ENCODE data around the gene PTPN22. TPM values are rescaled to one million over a fixed set of nuclear protein-coding genes. Genes with fewer than 3 reads are reported as not detected.
A peak's percentile ranks its signal among the peaks of the same experiment; 100 is the strongest.

The PTPN22 gene
- total and polyA plus RNA-seq, 9 of the 15 experiments (the other 6 are each of a cell fraction or from before 2014, with no cell fraction given): 0.45 to 4.6 (median 1.1) TPM

GRCh38 chr1:113804421-113805255, 66.9 kb downstream of the PTPN22 start (continued):
- TF ChIP-seq EGR1 (conservative IDR thresholded peaks at IDR 0.05): no peak

- Histone ChIP-seq H3K4me3 (no peak overlapping the region), H3K9ac (ENCODE audit: insufficient read depth in 1 of 2, low read depth in 2 of 2, low read length in 2 of 2) (no peak overlapping the region), H3K79me2 (ENCODE audit: control insufficient read depth, insufficient read depth, low read length) (peaks cover 100% of the 10 kb centered on the region), H3K27ac (ENCODE audit: extremely low read depth, low read depth, low read length) (no peak overlapping the region), H3K4me2 (ENCODE audit: insufficient read depth, low read length) (no peak overlapping the region), H3K9me1 (ENCODE audit: control insufficient read depth, insufficient read depth, low read length) (peaks cover 5% of the 10 kb centered on the region), H3K27me3 (ENCODE audit: control insufficient read depth in 2 of 2, insufficient read depth in 2 of 2, low read length in 2 of 2) (no peaks in the 10 kb centered on the region), H3K9me3 (replicated peaks; ENCODE audit: control insufficient read depth, insufficient read depth, low read depth, low read length) (no peaks in the 10 kb centered on the region), H2AFZ (ENCODE audit: low read depth, low read length) (no peak overlapping the region), H3K36me3 (ENCODE audit: control insufficient read depth, insufficient read depth, low read length) (peaks cover 20% of the 10 kb centered on the region), H4K20me1 (replicated peaks; ENCODE audit: control insufficient read depth, insufficient read depth, low read length) (peaks cover 11% of the 10 kb centered on the region), H3K4me1 (replicated peaks in 1 of 2; ENCODE audit: control insufficient read depth in 2 of 2, insufficient read depth in 2 of 2, low read length in 2 of 2) (peaks cover 21 to 31% of the 10 kb centered on the region in 2 experiments)
- ChIA-PET CTCF (ENCODE audit: low intra/inter-chr PET ratio) (no interaction called here), POLR2A (interaction anchor here (1.5 to 1.8 kb wide), 4 partner anchors 10 to 11 kb away, joined by 4 to 8 read pairs (median 6); partner anchors contain the start of gene RSBN1)
- 41% methylated on average over 3 of the region's 3 CpGs for WGBS (ENCODE audit: insufficient coverage, low coverage, missing lambda C conversion rate)
- ATAC-seq (peak; percentile 20; the same call in 2 of the 3 replicates), DNase-seq (ENCODE audit: extremely low read depth in 1 of 4, low spot score in 3 of 4) (peak in 1 of 4 experiments; percentile 64), FAIRE-seq (no peak)
- intact Hi-C loops (cut with micrococcal nuclease) (no loop called here), in situ Hi-C loops (cut with MboI) (no loop called here)
- no TSS peak for BruUV-seq (replicated peaks)
- TF ChIP-seq ARNT (IDR thresholded peaks at IDR 0.05) (peak in 1 of 2 experiments; percentile 64; a peak in 1 of 4 replicates), TAL1 (IDR thresholded peaks at IDR 0.05) (peak; percentile 8; the same call in 1 of the 2 replicates), TEAD4 (IDR thresholded peaks at IDR 0.05; ENCODE audit: low read length) (peak; percentile 62), TEAD4 (CRISPR knock-in tag; IDR thresholded peaks at IDR 0.05; ENCODE audit: borderline replicate concordance) (no peak), BRF1 (IDR thresholded peaks at IDR 0.05; ENCODE audit: borderline replicate concordance, extremely low read depth, insufficient read length) (no peak), KDM4B (IDR thresholded peaks at IDR 0.05; ENCODE audit: borderline replicate concordance in 2 of 2, low read depth in 1 of 2) (no peak), TCF7 (IDR thresholded peaks at IDR 0.05; ENCODE audit: borderline replicate concordance) (no peak), SRSF1 (IDR thresholded peaks at IDR 0.05; ENCODE audit: low read depth, low read length) (no peak), KLF1 (tag; IDR thresholded peaks at IDR 0.05) (no peak), TCF3 (CRISPR knock-in tag; IDR thresholded peaks at IDR 0.05) (peak; percentile 26; the same call in 1 of the 2 replicates), RCOR1 (IDR thresholded peaks at IDR 0.05; ENCODE audit: borderline replicate concordance in 1 of 2, low read depth in 2 of 2, low read length in 2 of 2) (peak in 1 of 2 experiments; percentile 10; a peak in 1 of 4 replicates), SRSF7 (optimal IDR thresholded peaks at IDR 0.05; ENCODE audit: low read depth, low read length) (no peak), ZEB2 (IDR thresholded peaks at IDR 0.05) (peak; percentile 13; the same call in 1 of the 2 replicates), CTBP1 (IDR thresholded peaks at IDR 0.05; ENCODE audit: borderline replicate concordance) (no peak), MTA1 (IDR thresholded peaks at IDR 0.05; ENCODE audit: borderline replicate concordance) (no peak), JUND (IDR thresholded peaks at IDR 0.05; ENCODE audit: borderline replicate concordance, low read depth, low read length) (peak; percentile 12; the same call in 1 of the 2 replicates), JUND (tag; IDR thresholded peaks at IDR 0.05; ENCODE audit: borderline replicate concordance, low read depth, low read length) (no peak), IRF1 (CRISPR knock-in tag; IDR thresholded peaks at IDR 0.05; ENCODE audit: borderline replicate concordance) (no peak), EHMT2 (IDR thresholded peaks at IDR 0.05) (peak; percentile 54; the same call in 1 of the 2 replicates), CBFA2T2 (conservative IDR thresholded peaks at IDR 0.05) (peak; percentile 57), CBFA2T3 (IDR thresholded peaks at IDR 0.05) (peak; percentile 74)
Measured at GRCh38 chr1:113802367-113803007, 69.0 kb downstream of the PTPN22 start.

Measured in K562 (cell line).